Endodermal cell (in vitro differentiated cells): ENCODE data around the gene CCZ1B. TPM values are rescaled to one million over a fixed set of nuclear protein-coding genes. Genes with fewer than 3 reads are reported as not detected.
"Not testable (repeated sequence)": the region's sequence is repeated elsewhere in the genome, so short reads cannot be mapped to it uniquely, and the experiment has no call there.

Experiments
- DNase-seq: peaks from one replicate; pipeline ENCODE4 v3.0.0-alpha.2; 2017
- H3K27ac ChIP-seq: 2 replicates; pipeline ENCODE4 v1.5.1; 2013; ENCODE audit warnings: mild to moderate bottlenecking, low read depth, low read length, moderate library complexity
- H3K27me3 ChIP-seq: 2 replicates; pipeline ENCODE4 v1.6.1; 2013; ENCODE audit warnings: mild to moderate bottlenecking, low read length, moderate library complexity; ENCODE audit not compliant: insufficient read depth, control insufficient read depth, poor library complexity, severe bottlenecking
- H3K36me3 ChIP-seq: 2 replicates; pipeline ENCODE4 v1.7.0; 2013; ENCODE audit warnings: mild to moderate bottlenecking, low read length, moderate library complexity; ENCODE audit not compliant: control insufficient read depth, insufficient read depth
- H3K4me1 ChIP-seq: one replicate; pipeline ENCODE4 v1.7.0; 2013; ENCODE audit warnings: low read length; ENCODE audit not compliant: control insufficient read depth, insufficient read depth
- H3K4me3 ChIP-seq: 2 replicates; pipeline ENCODE4 v1.5.1; 2013; ENCODE audit warnings: mild to moderate bottlenecking, low read length, moderate library complexity
- H3K9ac ChIP-seq: 2 replicates; pipeline ENCODE4 v1.6.1; 2013; ENCODE audit warnings: mild to moderate bottlenecking, low read length, moderate library complexity; ENCODE audit not compliant: poor library complexity, severe bottlenecking; ENCODE audit errors: extremely low read depth
- H3K9me3 ChIP-seq: 2 replicates; pipeline ENCODE4 v1.6.1; 2013; ENCODE audit warnings: mild to moderate bottlenecking, low read length, moderate library complexity; ENCODE audit not compliant: control insufficient read depth
- H3K27ac Mint-ChIP-seq: 2 replicates; pipeline ENCODE4 v1.8.0; 2020; ENCODE audit warnings: mixed read lengths
- H3K27me3 Mint-ChIP-seq: 2 replicates; pipeline ENCODE4 v1.8.0; 2021; ENCODE audit warnings: mild to moderate bottlenecking, mixed read lengths; ENCODE audit not compliant: insufficient read depth
- H3K36me3 Mint-ChIP-seq: 2 replicates; pipeline ENCODE4 v1.8.0; 2020; ENCODE audit warnings: low read depth, mixed read lengths
- H3K4me1 Mint-ChIP-seq: 2 replicates; pipeline ENCODE4 v1.8.0; 2020; ENCODE audit warnings: mixed read lengths
- H3K4me3 Mint-ChIP-seq: 2 replicates; pipeline ENCODE4 v1.8.0; 2020; ENCODE audit warnings: mild to moderate bottlenecking, moderate library complexity, mixed read lengths
- H3K9me3 Mint-ChIP-seq: 2 replicates; pipeline ENCODE4 v1.8.0; 2020; ENCODE audit warnings: mild to moderate bottlenecking, mixed read lengths
- WGBS, 2 experiments: methylation state at CpG; one replicate each; pipeline versions ENCODE4 v1.1.5 to v1.1.7; 2013; ENCODE audit warnings: missing lambda C conversion rate in 2 of 2, mixed read lengths in 1 of 2; ENCODE audit not compliant: insufficient coverage in 1 of 2, insufficient read length in 1 of 2; 5-methylcytosine and 5-hydroxymethylcytosine counted together
- total RNA-seq, 2 donors: library from RNA; stranded (reverse); fragmentation: NEBNext Ultra II Directional in 1 of 2; extraction: Animal tissue kit (Norgen Biotek cat#: 25700) in 1 of 2; gene quantifications; 2 replicates in 1 of 2; 3 replicates in 1 of 2; pipeline ENCODE4 v1.2.1, GENCODE V29; 2021

Gene CCZ1B
- total RNA-seq, 2 donors from 2014 or later = 84.7 to 93.7 TPM

DNA sequence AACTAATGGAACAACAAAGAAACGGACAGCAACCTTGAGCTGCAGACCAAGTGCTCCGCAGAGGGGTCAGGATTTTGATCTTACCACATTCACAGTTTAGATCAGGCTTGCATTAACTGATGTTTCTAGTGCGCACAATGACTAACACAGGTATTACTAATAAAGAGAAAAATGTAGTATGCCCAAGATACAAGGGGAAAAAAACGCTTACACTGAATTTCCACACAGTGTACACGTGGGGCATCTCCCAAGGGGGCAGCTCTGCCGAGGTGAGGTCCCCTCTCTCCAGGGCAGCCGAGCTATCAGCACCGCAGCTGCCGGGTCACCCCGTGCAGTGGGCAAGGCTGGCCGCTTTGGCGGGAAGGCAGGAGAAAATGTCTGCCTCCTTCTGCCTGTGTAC, 26.2 kb downstream of the CCZ1B start:
- not testable (repeated sequence) for H3K9me3 Mint-ChIP-seq, H3K27me3 ChIP-seq, H3K27ac Mint-ChIP-seq, H3K27ac ChIP-seq, H3K9ac ChIP-seq, H3K4me3 Mint-ChIP-seq, H3K4me1 ChIP-seq, H3K9me3 ChIP-seq, DNase-seq, H3K4me1 Mint-ChIP-seq, H3K36me3 Mint-ChIP-seq, H3K36me3 ChIP-seq, H3K27me3 Mint-ChIP-seq, H3K4me3 ChIP-seq
- WGBS, 2 experiments = no CpG with 5 or more reads among the region's 12 CpGs

DNA sequence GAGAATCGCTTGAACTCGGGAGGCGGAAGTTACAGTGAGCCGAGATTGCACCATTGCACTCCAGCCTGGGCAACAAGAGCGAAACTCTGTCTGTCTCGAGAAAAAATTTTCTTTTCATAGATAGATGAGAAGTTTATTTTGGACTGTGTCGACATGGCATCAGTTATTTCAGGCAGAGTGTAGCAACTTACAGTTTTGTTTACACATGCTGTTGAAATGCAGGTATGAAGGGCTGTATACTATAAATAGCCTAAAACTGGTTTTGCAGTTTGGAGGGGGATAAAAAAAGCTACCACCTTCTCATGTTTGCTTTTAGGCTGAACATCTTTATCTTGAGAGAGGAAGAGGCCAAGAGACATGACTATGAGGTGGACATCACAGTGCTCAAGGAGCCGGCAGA, 28.0 kb downstream of the CCZ1B start:
- H3K27me3 Mint-ChIP-seq, H3K27me3 ChIP-seq, H3K4me1 ChIP-seq, H3K9me3 ChIP-seq, H3K36me3 ChIP-seq, H3K9me3 Mint-ChIP-seq, H3K9ac ChIP-seq, H3K4me3 ChIP-seq, H3K36me3 Mint-ChIP-seq, H3K4me3 Mint-ChIP-seq, H3K4me1 Mint-ChIP-seq, H3K27ac ChIP-seq, DNase-seq, H3K27ac Mint-ChIP-seq: not testable (repeated sequence)
- no CpG with 5 or more reads among the region's 8 CpGs for WGBS, 2 experiments

DNA sequence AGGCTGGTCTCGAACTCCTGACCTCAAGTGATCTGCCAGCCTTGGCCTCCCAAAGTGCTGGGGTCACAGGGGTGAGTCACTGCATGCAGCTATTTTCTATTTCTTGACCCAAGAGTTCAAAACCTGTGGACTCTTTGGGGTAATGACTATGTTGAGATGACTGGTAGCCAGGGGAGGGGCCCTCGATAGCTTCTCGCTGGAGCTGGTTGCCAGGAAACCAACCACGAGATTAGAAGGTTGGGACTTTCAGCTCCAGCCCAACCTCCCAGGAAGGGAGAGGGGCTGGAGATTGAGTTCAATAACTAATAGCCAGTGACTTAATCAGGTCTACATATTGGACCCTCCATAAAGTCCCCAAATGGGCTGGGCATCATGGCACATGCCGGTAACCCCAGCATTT, 28.9 kb downstream of the CCZ1B start:
- H3K27ac Mint-ChIP-seq, H3K9me3 ChIP-seq, H3K9ac ChIP-seq, H3K4me1 ChIP-seq, H3K36me3 ChIP-seq, H3K9me3 Mint-ChIP-seq, H3K4me1 Mint-ChIP-seq, H3K27me3 ChIP-seq, H3K4me3 ChIP-seq, H3K4me3 Mint-ChIP-seq, H3K36me3 Mint-ChIP-seq, H3K27me3 Mint-ChIP-seq, DNase-seq, H3K27ac ChIP-seq: not testable (repeated sequence)
- WGBS, 2 experiments = 82% methylated on average over 5 of the region's 5 CpGs; no CpG with 5 or more reads in 1 of the 2 experiments

DNA sequence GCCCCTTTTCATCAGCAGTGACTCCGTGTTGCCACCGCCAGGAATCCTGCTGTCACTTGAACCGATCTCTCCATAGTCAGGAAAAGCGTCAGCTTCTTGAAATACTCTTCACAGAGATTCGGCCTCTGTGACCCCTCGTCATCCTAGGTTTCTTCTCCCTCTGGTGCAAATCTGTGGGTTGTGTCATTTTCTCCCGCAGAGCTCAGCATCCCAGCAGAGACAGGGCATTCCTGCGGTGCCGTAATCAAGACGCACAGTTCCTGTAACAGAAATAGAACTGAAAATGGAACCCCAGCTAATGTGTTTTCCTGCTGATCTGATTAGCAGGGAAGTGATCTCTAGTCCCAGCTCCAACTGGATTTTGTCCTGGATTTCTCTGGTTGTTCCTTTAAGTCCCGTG, 31.8 kb downstream of the CCZ1B start:
- H3K36me3 ChIP-seq, H3K36me3 Mint-ChIP-seq, H3K9me3 ChIP-seq, H3K4me1 Mint-ChIP-seq, H3K4me3 Mint-ChIP-seq, H3K27me3 ChIP-seq, H3K27ac ChIP-seq, H3K9me3 Mint-ChIP-seq, H3K4me1 ChIP-seq, H3K4me3 ChIP-seq, DNase-seq, H3K27me3 Mint-ChIP-seq, H3K9ac ChIP-seq, H3K27ac Mint-ChIP-seq: not testable (repeated sequence)
- no CpG with 5 or more reads among the region's 11 CpGs for WGBS, 2 experiments

DNA sequence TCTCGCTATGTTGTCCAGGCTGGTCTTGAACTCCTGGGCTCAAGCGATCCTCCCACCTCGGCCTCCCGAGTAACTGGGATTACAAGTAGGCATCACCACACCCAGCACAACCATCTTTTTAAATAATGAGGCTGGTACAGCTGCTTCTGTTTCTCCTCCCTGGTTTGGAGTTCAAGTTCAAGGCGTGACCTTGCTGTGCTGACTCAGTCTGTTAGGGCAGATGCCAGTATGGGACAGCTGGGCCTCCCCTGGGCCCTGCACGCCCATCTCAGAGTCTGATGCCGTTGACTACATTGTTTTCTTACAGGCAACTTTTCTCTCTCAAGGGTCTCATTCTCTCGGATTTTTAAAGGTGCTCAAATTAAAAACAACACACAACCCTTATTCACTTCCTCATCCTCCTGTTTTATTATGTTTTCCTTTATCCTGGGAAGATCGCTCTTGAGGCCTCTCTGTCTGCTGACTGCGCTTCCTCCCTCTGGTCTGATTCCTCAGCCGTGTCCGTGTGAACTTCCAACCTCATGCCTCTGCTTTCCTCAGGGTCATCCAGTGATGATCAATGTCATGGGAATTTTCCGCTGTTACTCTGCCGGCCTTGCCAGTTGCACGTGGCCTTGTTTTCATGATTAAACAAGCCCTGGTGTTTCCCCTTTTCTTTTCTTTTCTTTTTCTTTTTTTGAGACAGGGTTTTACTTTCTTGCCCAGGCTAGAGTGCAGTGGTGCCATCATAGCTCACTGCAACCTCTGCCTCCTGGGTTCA, 33.8 kb downstream of the CCZ1B start:
- not testable (repeated sequence) for H3K27me3 ChIP-seq, H3K4me1 Mint-ChIP-seq, H3K9me3 Mint-ChIP-seq, H3K4me1 ChIP-seq, H3K27ac ChIP-seq, H3K36me3 Mint-ChIP-seq, H3K4me3 Mint-ChIP-seq, H3K27ac Mint-ChIP-seq, H3K9ac ChIP-seq, H3K27me3 Mint-ChIP-seq, H3K36me3 ChIP-seq, H3K4me3 ChIP-seq, H3K9me3 ChIP-seq
- DNase-seq = peak; percentile 5
- 96% methylated on average over 8 of the region's 15 CpGs; no CpG with 5 or more reads in 1 of the 2 experiments for WGBS, 2 experiments

DNA sequence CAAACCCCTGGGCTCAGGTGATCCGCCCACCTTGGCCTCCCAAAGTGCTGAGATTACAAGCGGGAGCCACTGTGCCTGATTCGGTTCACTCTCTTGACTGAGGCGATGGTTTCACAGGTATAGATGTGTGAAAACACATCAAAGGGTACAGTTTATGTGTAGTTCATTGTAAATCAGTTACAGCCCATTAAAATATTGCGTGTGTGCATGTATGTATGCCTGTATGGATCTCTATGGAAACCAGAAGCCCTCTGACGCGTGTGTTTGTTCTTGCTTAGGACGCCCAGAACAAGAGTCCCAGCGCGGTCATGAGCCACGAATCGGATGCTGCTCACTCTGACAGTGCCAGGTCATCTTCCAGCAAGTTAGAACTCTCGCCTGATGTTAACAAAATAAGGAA, 36.7 kb downstream of the CCZ1B start:
- H3K27ac ChIP-seq, H3K9me3 Mint-ChIP-seq, DNase-seq, H3K27me3 ChIP-seq, H3K4me1 ChIP-seq, H3K4me3 Mint-ChIP-seq, H3K9me3 ChIP-seq, H3K4me1 Mint-ChIP-seq, H3K4me3 ChIP-seq, H3K27ac Mint-ChIP-seq, H3K36me3 Mint-ChIP-seq, H3K9ac ChIP-seq, H3K27me3 Mint-ChIP-seq, H3K36me3 ChIP-seq: not testable (repeated sequence)
- no CpG with 5 or more reads among the region's 13 CpGs for WGBS, 2 experiments

DNA sequence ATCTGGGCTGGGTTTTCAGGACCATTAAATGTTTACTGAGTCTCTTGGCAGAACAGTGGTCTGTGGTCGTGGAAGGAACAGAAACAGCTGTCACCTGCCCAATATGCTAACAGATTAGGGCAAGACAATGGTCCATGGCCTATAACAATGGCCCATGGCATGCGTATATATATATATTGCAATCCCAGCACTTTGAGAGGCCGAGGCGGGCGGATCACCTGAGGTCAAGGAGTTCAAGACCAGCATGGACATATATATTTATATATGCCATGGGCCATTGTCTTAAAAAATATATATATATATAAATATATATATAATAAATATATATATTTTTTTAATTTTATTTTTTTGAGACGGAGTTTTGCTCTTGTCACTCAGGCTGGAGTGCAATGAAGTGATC, 44.5 kb downstream of the CCZ1B start:
- not testable (repeated sequence) for H3K9ac ChIP-seq, H3K27ac Mint-ChIP-seq, H3K27me3 Mint-ChIP-seq, H3K4me3 Mint-ChIP-seq, H3K4me3 ChIP-seq, DNase-seq, H3K36me3 ChIP-seq, H3K4me1 ChIP-seq, H3K36me3 Mint-ChIP-seq, H3K9me3 Mint-ChIP-seq, H3K4me1 Mint-ChIP-seq, H3K27ac ChIP-seq, H3K27me3 ChIP-seq, H3K9me3 ChIP-seq
- WGBS, 2 experiments = 81% methylated on average over 5 of the region's 6 CpGs; no CpG with 5 or more reads in 1 of the 2 experiments
